ENCODE data around the gene LRRFIP2. TPM values are rescaled to one million over a fixed set of nuclear protein-coding genes. Genes with fewer than 3 reads are reported as not detected.

LRRFIP2 gene
- total RNA-seq, 2 donors from 2014 or later: 82.3 to 142 TPM

DNA sequence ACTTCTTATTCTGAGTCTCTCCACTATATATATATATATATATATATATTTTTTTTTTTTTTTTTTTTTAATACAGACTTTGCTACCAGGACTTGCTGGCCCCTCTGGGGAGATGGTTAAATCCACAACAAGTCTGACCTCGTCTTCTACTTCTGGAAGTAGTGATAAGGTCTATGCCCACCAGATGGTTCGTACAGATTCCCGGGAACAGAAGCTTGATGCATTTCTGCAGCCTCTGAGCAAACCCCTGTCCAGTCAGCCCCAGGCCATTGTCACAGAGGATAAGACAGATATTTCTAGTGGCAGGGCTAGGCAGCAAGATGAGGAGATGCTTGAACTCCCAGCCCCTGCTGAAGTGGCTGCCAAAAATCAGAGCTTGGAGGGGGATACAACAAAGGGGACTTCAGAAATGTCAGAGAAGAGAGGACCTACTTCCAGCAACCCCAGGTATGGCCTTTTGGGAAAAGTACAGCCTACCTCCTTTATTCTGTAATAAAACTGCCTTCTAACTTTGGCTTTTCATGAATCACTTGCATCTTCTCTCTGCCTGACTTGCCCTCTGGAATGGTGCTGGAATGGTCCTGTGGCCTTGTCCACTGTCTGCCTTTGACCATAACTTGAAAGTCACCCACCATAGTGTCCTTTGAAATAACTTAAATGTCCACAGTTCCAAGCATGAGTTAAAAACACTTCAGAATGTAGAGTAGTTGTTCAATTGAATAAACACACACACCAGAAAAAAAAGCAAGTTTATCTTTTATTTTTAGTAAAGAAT, 148.6 kb downstream of the LRRFIP2 start:
- H3K4me3 ChIP-seq: no peak overlapping the region
- H3K9me3 ChIP-seq: no peaks in the 10 kb centered on the region
- DNase-seq (ENCODE audit: low spot score): no peak
- H3K36me3 ChIP-seq: peaks cover 48% of the 10 kb centered on the region
- H3K4me1 ChIP-seq: peaks cover 0 to 44% of the 10 kb centered on the region in 2 donors
- H3K27me3 ChIP-seq: no peaks in the 10 kb centered on the region
- TF ChIP-seq, protein P1, sequence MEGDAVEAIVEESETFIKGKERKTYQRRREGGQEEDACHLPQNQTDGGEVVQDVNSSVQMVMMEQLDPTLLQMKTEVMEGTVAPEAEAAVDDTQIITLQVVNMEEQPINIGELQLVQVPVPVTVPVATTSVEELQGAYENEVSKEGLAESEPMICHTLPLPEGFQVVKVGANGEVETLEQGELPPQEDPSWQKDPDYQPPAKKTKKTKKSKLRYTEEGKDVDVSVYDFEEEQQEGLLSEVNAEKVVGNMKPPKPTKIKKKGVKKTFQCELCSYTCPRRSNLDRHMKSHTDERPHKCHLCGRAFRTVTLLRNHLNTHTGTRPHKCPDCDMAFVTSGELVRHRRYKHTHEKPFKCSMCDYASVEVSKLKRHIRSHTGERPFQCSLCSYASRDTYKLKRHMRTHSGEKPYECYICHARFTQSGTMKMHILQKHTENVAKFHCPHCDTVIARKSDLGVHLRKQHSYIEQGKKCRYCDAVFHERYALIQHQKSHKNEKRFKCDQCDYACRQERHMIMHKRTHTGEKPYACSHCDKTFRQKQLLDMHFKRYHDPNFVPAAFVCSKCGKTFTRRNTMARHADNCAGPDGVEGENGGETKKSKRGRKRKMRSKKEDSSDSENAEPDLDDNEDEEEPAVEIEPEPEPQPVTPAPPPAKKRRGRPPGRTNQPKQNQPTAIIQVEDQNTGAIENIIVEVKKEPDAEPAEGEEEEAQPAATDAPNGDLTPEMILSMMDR (IDR thresholded peaks at IDR 0.05): no peak
- peak overlapping the region; percentile 16 to 48 for H3K27ac ChIP-seq

DNA sequence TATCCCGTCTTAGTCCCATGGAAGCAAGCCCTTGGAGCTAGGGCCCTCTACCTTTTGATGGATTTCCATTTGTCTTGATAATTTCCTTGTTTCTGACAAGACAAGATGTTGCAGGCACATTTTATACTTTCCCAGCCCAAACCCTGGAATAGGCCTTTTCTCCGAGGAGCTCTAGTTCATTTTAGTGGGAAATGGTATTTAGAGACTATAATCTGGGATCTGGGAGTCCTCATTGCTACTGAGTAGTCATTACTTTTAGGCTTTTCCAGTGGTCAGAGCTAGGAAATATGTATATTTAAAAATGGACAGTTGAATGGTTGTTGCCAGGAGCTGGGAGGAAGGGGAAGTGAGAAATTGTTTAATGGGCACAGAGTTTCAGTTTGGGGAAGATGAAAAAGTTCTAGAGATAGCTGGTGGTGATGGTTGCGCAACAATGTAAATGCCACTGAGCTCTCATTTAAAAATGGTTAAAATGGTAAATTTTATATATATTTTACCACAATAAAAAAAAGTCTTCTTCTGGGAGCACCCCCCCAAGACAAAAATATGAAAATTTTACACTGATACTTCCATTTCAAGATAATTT, 149.5 kb downstream of the LRRFIP2 start:
- H3K27ac ChIP-seq: peak overlapping the region in 1 of 2 donors; percentile 21

DNA sequence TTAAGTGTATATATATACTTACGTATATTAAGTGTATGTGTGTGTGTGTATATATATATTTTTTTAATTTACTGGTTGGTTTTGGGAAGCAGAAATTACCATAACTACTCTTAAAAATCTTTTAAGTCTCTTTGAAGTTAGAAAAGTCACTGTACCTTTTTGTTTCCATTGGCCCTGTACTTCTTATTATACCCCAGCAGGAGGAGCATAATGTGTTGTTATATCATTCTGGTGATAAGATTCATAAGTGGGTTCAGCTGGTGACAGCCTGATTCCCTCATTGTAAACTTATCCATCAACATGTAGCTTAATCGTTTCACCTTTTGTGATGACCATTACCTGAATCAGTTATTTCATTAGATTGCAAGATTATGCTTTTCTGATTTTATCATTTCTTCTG, 150.3 kb downstream of the LRRFIP2 start:
- no peaks in the 10 kb centered on the region for H3K27me3 ChIP-seq
- H3K27ac ChIP-seq: no peak overlapping the region
- TF ChIP-seq, protein P1 (IDR thresholded peaks at IDR 0.05): peak in 1 of 2 donors; percentile 60
- peaks cover 0 to 30% of the 10 kb centered on the region in 2 donors for H3K4me1 ChIP-seq
- H3K36me3 ChIP-seq: peaks cover 65% of the 10 kb centered on the region
- no peaks in the 10 kb centered on the region for H3K9me3 ChIP-seq
- H3K4me3 ChIP-seq: no peak overlapping the region
- DNase-seq (ENCODE audit: low spot score): no peak

More for the DNA sequence above, 149.5 kb downstream of the LRRFIP2 start:
- Histone ChIP-seq H3K4me1 (peaks cover 0 to 36% of the 10 kb centered on the region in 2 donors), H3K36me3 (peaks cover 57% of the 10 kb centered on the region), H3K4me3 (no peak overlapping the region), H3K27me3 (no peaks in the 10 kb centered on the region), H3K9me3 (no peaks in the 10 kb centered on the region)
- DNase-seq (ENCODE audit: low spot score): no peak
- TF ChIP-seq, protein P1 (IDR thresholded peaks at IDR 0.05): no peak

DNA sequence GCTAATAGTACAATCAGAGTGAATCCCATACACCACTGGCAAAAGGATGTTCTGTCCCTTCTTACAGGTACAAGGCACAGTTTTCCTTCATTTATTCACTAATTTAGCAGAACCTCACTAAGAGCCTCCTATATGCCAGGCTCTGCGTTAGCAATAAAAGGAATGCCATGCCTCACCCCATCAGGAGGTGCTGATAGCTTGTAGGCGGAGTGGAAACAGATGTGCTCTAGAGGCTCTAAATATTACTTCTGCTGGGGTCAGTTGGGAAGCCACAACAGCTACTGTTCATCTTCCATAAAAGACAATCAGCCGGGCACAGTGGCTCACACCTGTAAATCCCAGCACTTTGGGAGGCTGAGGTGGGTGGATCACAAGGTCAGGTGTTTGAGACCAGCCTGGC, 156.7 kb downstream of the LRRFIP2 start:
- Histone ChIP-seq H3K9me3 (no peaks in the 10 kb centered on the region), H3K36me3 (peaks cover 51% of the 10 kb centered on the region), H3K4me3 (no peak overlapping the region), H3K27ac (peak overlapping the region; percentile 37 to 65), H3K4me1 (peaks cover 0 to 36% of the 10 kb centered on the region in 2 donors), H3K27me3 (no peaks in the 10 kb centered on the region)
- TF ChIP-seq, protein P1 (IDR thresholded peaks at IDR 0.05): no peak
- DNase-seq (ENCODE audit: low spot score): no peak

DNA sequence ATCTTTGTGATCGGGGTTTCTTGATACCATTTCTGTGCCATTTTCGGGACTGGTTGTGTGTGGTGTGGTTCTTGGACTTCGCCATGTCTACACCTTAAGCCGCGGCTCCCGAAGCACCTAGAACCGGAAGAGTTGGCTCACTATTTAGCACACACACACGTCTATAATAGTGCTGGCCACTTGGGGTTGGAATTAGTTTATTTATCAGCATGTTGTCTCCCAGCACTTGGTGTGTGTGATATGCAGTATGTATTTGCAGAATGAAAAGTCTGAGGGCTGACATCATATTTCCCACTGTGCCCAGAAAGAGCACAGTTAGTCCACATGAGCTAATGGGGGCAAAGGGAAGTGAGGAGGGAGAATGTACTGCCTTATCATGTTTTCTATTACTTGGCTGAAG, 157.5 kb downstream of the LRRFIP2 start:
- DNase-seq (ENCODE audit: low spot score): no peak
- H3K4me3 ChIP-seq: no peak overlapping the region
- peaks cover 0 to 36% of the 10 kb centered on the region in 2 donors for H3K4me1 ChIP-seq
- H3K27me3 ChIP-seq: no peaks in the 10 kb centered on the region
- H3K36me3 ChIP-seq: peaks cover 52% of the 10 kb centered on the region
- H3K9me3 ChIP-seq: no peaks in the 10 kb centered on the region
- H3K27ac ChIP-seq: peak overlapping the region; percentile 37 to 65
- TF ChIP-seq, protein P1 (IDR thresholded peaks at IDR 0.05): no peak

All from right atrium auricular region (tissue), 2 donors.